ENCODE measurements around the gene FTHL17.

DNA sequence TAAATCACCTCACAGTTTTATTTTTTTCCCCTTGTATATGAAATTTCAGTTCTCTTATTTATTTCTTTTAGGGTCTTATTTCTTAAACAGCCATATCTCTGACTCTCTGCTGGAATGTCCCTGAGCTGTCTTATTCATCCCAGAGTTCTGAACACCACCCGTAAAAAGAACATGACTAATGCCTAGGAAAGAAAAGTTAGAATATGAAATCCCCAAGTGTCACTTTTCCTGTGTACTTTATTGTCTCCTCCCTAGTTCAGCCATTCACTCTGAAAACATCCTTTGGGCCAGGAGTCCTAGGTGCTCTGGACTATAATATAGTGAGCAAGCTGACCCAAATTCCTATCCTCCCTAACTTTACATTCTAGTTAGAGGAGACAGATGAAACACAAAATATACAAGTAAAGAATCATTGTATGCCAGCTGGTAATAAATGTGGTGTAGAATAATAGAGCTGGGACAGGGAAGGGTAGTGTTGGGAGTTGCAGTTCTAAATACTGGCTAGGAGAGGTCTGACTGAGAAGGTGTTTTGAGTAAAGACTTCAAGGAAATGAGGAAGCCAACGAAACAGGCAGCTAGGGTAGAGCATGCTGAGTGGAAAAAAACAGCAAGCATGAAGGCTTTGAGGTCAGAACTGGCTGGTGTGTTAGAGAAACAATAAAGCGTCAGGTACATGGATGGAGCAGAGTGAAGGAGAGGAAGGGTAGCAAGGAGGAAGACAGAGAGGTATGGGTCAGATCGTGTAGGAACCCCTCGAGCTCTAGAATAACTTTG lies 40.6 kb upstream of the FTHL17 start:
- TF ChIP-seq, protein P1, sequence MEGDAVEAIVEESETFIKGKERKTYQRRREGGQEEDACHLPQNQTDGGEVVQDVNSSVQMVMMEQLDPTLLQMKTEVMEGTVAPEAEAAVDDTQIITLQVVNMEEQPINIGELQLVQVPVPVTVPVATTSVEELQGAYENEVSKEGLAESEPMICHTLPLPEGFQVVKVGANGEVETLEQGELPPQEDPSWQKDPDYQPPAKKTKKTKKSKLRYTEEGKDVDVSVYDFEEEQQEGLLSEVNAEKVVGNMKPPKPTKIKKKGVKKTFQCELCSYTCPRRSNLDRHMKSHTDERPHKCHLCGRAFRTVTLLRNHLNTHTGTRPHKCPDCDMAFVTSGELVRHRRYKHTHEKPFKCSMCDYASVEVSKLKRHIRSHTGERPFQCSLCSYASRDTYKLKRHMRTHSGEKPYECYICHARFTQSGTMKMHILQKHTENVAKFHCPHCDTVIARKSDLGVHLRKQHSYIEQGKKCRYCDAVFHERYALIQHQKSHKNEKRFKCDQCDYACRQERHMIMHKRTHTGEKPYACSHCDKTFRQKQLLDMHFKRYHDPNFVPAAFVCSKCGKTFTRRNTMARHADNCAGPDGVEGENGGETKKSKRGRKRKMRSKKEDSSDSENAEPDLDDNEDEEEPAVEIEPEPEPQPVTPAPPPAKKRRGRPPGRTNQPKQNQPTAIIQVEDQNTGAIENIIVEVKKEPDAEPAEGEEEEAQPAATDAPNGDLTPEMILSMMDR (IDR thresholded peaks at IDR 0.05; ENCODE audit: insufficient read depth, low read depth, low read length): no peak
- no peak for TF ChIP-seq EZH2 (IDR thresholded peaks at IDR 0.05; ENCODE audit: insufficient read depth, low read length)
